CD4-positive, alpha-beta memory T cell (primary cell): ENCODE data around the gene ABCA13. TPM values are rescaled to one million over a fixed set of nuclear protein-coding genes. Genes with fewer than 3 reads are reported as not detected.

Experiments
- CTCF ChIA-PET: fragments of 350-600 bp; sonication (Branson Sonifier 250); formaldehyde crosslinking; loops from one replicate; lab custom pipeline; 2021; ENCODE audit warnings: inconsistent platforms; ENCODE audit not compliant: partially characterized antibody; lab: Charles Lee
- POLR2A ChIA-PET: fragments of 350-600 bp; sonication (Branson Sonifier 250); formaldehyde crosslinking; loops from one replicate; lab custom pipeline; 2021; ENCODE audit not compliant: partially characterized antibody; lab: Charles Lee
- DNase-seq, 5 donors: peaks; one replicate each; pipeline versions ENCODE4 v3.0.0 to v3.0.0-alpha.2; 2020 to 2022; ENCODE audit warnings: mixed read lengths in 1 of 5
- H3K27ac ChIP-seq: one replicate; pipeline ENCODE4 v1.7.0; 2013; ENCODE audit warnings: low read depth, low read length
- H3K27me3 ChIP-seq: 2 replicates; pipeline ENCODE4 v1.7.0; 2013; ENCODE audit warnings: mild to moderate bottlenecking, low read length, moderate library complexity; ENCODE audit not compliant: insufficient read depth
- H3K36me3 ChIP-seq: 2 replicates; pipeline ENCODE4 v1.7.0; 2013; ENCODE audit warnings: mild to moderate bottlenecking, low read length, moderate library complexity; ENCODE audit not compliant: insufficient read depth
- H3K4me1 ChIP-seq: 2 replicates; pipeline ENCODE4 v1.7.0; 2013; ENCODE audit warnings: mild to moderate bottlenecking, low read length, moderate library complexity; ENCODE audit not compliant: insufficient read depth
- H3K4me3 ChIP-seq, 2 donors: one replicate each; pipeline ENCODE4 v1.7.0; 2013; ENCODE audit warnings: low read length in 2 of 2, mild to moderate bottlenecking in 1 of 2
- H3K9me3 ChIP-seq, 2 donors: one replicate each; pipeline ENCODE4 v1.7.0; 2013; ENCODE audit warnings: low read length in 2 of 2, control low read depth in 1 of 2; ENCODE audit not compliant: control insufficient read depth in 1 of 2
- H3K27ac Mint-ChIP-seq, 7 donors: one replicate each; pipeline ENCODE4 v1.8.0; 2020 to 2021; ENCODE audit warnings: mixed read lengths in 7 of 7, mild to moderate bottlenecking in 6 of 7, inconsistent platforms in 3 of 7, moderate library complexity in 3 of 7
- H3K27me3 Mint-ChIP-seq, 2 donors: one replicate each; pipeline ENCODE4 v1.8.0; 2020 to 2021; ENCODE audit warnings: mixed read lengths in 2 of 2
- H3K36me3 Mint-ChIP-seq, 2 donors: one replicate each; pipeline ENCODE4 v1.8.0; 2020 to 2021; ENCODE audit warnings: mixed read lengths in 2 of 2, inconsistent platforms in 1 of 2, mild to moderate bottlenecking in 1 of 2
- H3K4me1 Mint-ChIP-seq, 4 donors: one replicate each; pipeline ENCODE4 v1.8.0; 2020 to 2021; ENCODE audit warnings: mixed read lengths in 4 of 4, mild to moderate bottlenecking in 1 of 4
- H3K4me3 Mint-ChIP-seq, 8 donors: one replicate each; pipeline ENCODE4 v1.8.0; 2020 to 2021; ENCODE audit warnings: mixed read lengths in 8 of 8, mild to moderate bottlenecking in 7 of 8, moderate library complexity in 6 of 8, inconsistent platforms in 3 of 8
- H3K9me3 Mint-ChIP-seq, 8 donors: one replicate each; pipeline ENCODE4 v1.8.0; 2020 to 2021; ENCODE audit warnings: mixed read lengths in 8 of 8, mild to moderate bottlenecking in 5 of 8, inconsistent platforms in 3 of 8, moderate library complexity in 1 of 8
- intact Hi-C: fragments of 100-400 bp; cut with micrococcal nuclease; formaldehyde crosslinking; loops from one replicate; pipeline ENCODE4 v1.15.1; 2023
- polyA plus RNA-seq, 2 donors: library from polyadenylated mRNA; unstranded; fragments of 300-500 nt; fragmentation: Illumina TruSeq; gene quantifications; one replicate each; pipeline ENCODE4 v1.2.3, GENCODE V29; 2021
- total RNA-seq, 2 experiments: library from RNA; stranded (reverse); gene quantifications; one replicate each; pipeline ENCODE4 v1.2.3, GENCODE V29; 2021

Gene ABCA13
- total and polyA plus RNA-seq, 4 experiments from 2014 or later = not detected

DNA sequence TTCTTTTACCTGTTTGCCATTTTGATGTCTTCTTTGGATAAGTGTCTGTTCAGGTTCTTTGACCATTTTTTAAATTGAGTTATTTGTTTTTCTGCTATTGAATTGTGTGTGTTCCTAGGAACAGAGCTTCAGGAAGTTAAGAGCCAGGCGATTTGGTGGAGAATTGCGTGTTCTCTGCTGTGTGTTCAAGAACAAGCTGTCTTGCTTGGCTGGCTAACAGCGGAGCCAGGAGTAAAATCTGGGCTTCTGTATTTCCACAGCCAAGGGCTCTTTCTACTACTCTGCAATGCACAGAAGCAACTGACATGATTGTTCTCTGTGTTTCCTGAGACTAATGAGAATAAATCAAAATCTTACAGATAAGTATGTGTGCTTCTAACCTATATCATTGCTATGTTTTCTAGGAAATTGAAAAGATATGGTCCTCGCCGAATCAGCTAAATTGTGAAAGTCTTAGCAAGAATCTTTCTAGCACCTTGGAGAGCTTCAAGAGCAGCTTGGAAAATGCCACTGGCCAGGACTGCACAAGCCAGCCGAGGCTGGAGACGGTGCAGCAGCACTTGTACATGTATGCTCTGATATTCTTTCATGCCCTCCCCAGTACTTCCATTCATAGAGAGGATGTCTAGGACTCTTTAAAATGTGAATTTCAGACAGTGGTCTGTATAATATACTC lies 124.2 kb downstream of the ABCA13 start:
- Histone ChIP-seq H3K9me3 (no peaks in the 10 kb centered on the region), H3K4me3 (no peak overlapping the region), H3K36me3 (no peaks in the 10 kb centered on the region), H3K27me3 (no peaks in the 10 kb centered on the region), H3K4me1 (no peaks in the 10 kb centered on the region), H3K27ac (no peak overlapping the region)
- Mint-ChIP-seq H3K36me3 (no peaks in the 10 kb centered on the region), H3K4me1 (no peaks in the 10 kb centered on the region), H3K9me3 (no peaks in the 10 kb centered on the region), H3K27ac (no peak overlapping the region), H3K27me3 (peaks cover 4 to 10% of the 10 kb centered on the region in 2 donors), H3K4me3 (no peak overlapping the region)
- no peak for DNase-seq
- POLR2A ChIA-PET = no interaction called here
- intact Hi-C loops = no loop called here
- CTCF ChIA-PET = no interaction called here

DNA sequence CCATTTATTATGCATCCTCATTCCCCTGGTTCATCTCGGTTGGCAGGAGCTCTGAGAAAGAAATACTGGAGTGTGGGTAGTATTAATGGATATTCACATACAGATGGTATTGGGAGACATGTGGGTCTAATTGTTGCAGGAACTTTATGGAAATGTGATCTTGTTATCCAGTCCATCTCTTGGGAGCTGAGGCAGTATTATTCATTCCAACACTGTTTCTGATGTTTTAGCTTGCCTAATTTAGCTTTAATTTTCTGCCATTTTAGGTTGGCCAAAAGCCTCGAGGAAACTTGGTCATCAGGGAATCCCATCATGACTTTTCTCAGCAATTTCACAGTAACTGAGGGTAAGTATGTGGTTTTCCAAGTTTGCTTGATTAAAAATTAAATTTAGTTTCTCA lies 125.7 kb downstream of the ABCA13 start:
- Mint-ChIP-seq H3K36me3 (no peaks in the 10 kb centered on the region), H3K9me3 (no peaks in the 10 kb centered on the region), H3K4me3 (no peak overlapping the region), H3K27me3 (peaks cover 6 to 10% of the 10 kb centered on the region in 2 donors), H3K27ac (no peak overlapping the region), H3K4me1 (no peaks in the 10 kb centered on the region)
- Histone ChIP-seq H3K4me1 (no peaks in the 10 kb centered on the region), H3K9me3 (no peaks in the 10 kb centered on the region), H3K4me3 (no peak overlapping the region), H3K36me3 (no peaks in the 10 kb centered on the region), H3K27me3 (no peaks in the 10 kb centered on the region), H3K27ac (no peak overlapping the region)
- CTCF ChIA-PET = no interaction called here
- POLR2A ChIA-PET = no interaction called here
- intact Hi-C loops = no loop called here
- DNase-seq = no peak

DNA sequence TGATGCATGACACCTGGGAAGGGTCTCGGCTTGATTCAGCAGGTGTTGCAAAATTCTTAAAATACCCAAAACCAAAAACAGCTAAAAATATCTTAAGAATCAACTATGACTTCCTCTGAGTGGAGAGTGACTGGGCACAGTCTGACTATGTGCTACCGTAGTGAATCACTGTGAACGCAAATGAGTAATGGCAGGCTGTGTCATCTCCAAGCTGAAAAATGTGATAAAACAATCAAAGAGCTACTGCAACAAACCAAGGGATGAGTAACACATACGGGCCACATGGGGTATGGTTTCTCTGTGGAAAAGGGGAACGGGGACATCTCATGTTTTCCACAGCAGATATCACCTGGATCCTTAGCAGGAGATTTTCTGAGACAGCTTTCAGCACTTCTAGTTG lies 127.5 kb downstream of the ABCA13 start:
- ChIA-PET POLR2A (no interaction called here), CTCF (interaction anchor here (0.9 to 1.8 kb wide), 2 partner anchors 9 to 12 kb away, joined by 3 to 5 read pairs; no protein-coding TSS in a partner anchor)
- Mint-ChIP-seq H3K27me3 (peaks cover 4% of the 10 kb centered on the region in 2 donors), H3K36me3 (no peaks in the 10 kb centered on the region), H3K4me1 (no peaks in the 10 kb centered on the region), H3K27ac (no peak overlapping the region), H3K9me3 (peaks cover 0 to 4% (median 0%) of the 10 kb centered on the region in 8 donors), H3K4me3 (no peak overlapping the region)
- intact Hi-C loops = no loop called here
- Histone ChIP-seq H3K27me3 (no peaks in the 10 kb centered on the region), H3K4me3 (no peak overlapping the region), H3K27ac (no peak overlapping the region), H3K9me3 (no peaks in the 10 kb centered on the region), H3K4me1 (no peaks in the 10 kb centered on the region), H3K36me3 (no peaks in the 10 kb centered on the region)
- DNase-seq = no peak

DNA sequence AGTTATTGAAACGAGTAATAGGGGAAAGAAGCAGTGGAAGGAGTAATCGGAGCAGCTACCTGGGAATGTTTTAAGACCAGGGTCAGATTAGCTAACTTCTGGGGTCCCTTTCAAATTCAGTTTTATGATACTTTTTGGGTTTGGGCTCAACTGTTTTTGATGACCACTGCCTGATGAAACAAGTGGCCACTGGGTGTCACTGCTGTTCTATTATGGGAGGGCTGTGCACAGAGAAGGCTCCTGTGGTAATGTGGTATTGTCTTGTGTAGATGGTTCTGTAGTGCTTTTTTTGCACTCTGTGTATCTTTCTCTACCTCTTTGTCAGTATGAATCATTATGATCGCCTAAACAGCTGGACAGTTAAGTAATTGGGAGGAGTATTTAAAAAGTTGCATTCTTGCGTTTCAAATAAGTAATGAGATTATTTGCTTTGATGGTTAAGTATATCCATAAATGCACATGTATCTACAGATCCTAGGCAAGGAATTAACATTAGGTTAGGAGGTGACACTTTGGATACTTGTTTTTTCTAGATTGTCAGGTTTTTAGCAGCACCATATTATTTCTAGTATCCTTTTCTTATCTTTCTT lies 128.4 kb downstream of the ABCA13 start:
- H3K27ac Mint-ChIP-seq = no peak overlapping the region
- H3K27me3 Mint-ChIP-seq = peaks cover 4 to 5% of the 10 kb centered on the region in 2 donors
- H3K9me3 ChIP-seq = no peaks in the 10 kb centered on the region
- ChIA-PET CTCF (interaction anchor here (0.9 to 1.8 kb wide), 2 partner anchors 8 to 11 kb away, joined by 3 to 5 read pairs; no protein-coding TSS in a partner anchor), POLR2A (no interaction called here)
- no peak overlapping the region for H3K4me3 Mint-ChIP-seq
- H3K27ac ChIP-seq = no peak overlapping the region
- H3K36me3 Mint-ChIP-seq = no peaks in the 10 kb centered on the region
- no peaks in the 10 kb centered on the region for H3K4me1 ChIP-seq
- H3K27me3 ChIP-seq = no peaks in the 10 kb centered on the region
- H3K9me3 Mint-ChIP-seq = peaks cover 0 to 4% (median 0%) of the 10 kb centered on the region in 8 donors
- DNase-seq = no peak
- intact Hi-C loops = no loop called here
- H3K4me3 ChIP-seq = no peak overlapping the region
- H3K4me1 Mint-ChIP-seq = no peaks in the 10 kb centered on the region
- no peaks in the 10 kb centered on the region for H3K36me3 ChIP-seq

DNA sequence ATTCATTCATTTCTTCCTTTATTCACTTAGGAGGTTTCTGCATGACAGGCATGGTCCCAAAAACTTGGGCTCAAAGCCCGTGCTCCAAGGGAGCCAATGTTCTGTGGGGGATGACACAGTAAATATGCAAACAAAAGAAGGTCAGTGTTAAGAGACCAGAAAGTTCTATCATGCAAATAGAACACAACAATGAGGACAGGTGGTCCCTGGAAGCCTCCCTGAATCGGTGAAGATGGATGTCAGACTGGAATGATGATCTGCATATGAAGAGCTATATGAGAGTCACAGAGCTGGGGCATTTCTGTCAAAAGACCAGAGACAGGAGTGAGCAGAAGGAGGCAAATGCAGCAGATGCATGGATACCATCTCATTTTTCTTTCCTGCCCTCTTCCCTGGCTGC lies 129.0 kb downstream of the ABCA13 start:
- Mint-ChIP-seq H3K27me3 (peaks cover 4 to 9% of the 10 kb centered on the region in 2 donors), H3K4me3 (no peak overlapping the region), H3K27ac (no peak overlapping the region), H3K9me3 (peaks cover 0 to 4% (median 0%) of the 10 kb centered on the region in 8 donors), H3K36me3 (no peaks in the 10 kb centered on the region), H3K4me1 (no peaks in the 10 kb centered on the region)
- Histone ChIP-seq H3K36me3 (no peaks in the 10 kb centered on the region), H3K9me3 (no peaks in the 10 kb centered on the region), H3K27me3 (no peaks in the 10 kb centered on the region), H3K27ac (no peak overlapping the region), H3K4me1 (no peaks in the 10 kb centered on the region), H3K4me3 (no peak overlapping the region)
- POLR2A ChIA-PET = no interaction called here
- intact Hi-C loops = no loop called here
- no peak for DNase-seq
- CTCF ChIA-PET = interaction anchor here (1.8 kb wide), 1 partner anchor 10 kb away, joined by 5 read pairs; no protein-coding TSS in a partner anchor

DNA sequence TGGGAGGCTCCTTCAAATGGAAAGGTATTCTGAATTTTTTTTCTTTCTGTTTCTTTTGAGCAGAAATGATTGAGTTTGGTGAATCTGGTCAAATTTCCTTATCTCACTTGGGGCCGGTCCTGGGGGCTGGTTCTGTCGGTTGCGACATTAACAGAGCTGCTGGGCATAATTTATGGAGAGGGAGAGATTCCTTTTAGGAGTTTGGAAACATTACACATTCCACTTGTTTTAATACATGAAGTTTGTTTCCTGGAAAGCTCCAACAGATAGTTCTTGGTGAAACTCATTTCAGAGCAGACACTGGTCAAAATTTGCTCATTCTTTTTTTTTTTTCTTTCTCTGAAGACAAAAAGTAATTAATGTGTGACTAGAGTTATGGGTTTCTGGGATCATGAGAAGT lies 129.9 kb downstream of the ABCA13 start:
- intact Hi-C loops = no loop called here
- CTCF ChIA-PET = no interaction called here

DNA sequence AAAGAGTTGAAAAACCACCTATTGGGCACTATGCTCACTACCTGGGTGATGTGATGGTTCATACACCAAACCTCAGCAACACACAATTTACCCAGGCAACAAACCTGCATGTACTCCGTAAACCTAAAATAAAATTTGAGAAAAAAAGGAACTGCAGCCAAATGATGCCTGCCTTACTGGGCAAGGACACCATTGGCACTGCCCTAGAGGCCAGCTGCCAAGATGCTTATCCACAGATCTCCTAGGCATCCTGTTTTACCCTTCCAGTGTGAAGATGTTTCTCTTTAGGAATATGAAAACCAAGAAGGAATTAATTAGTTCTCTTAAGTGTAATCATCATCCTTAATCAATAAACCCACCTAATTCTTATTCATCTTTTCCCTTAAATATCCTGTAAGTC lies 133.4 kb downstream of the ABCA13 start:
- DNase-seq = no peak
- Mint-ChIP-seq H3K27me3 (peaks cover 0 to 10% of the 10 kb centered on the region in 2 donors), H3K4me3 (no peak overlapping the region), H3K36me3 (no peaks in the 10 kb centered on the region), H3K27ac (no peak overlapping the region), H3K9me3 (peaks cover 0 to 4% (median 0%) of the 10 kb centered on the region in 8 donors), H3K4me1 (no peaks in the 10 kb centered on the region)
- ChIA-PET CTCF (no interaction called here), POLR2A (no interaction called here)
- intact Hi-C loops = no loop called here
- H3K36me3 ChIP-seq = no peaks in the 10 kb centered on the region
- H3K9me3 ChIP-seq = no peaks in the 10 kb centered on the region
- H3K4me1 ChIP-seq = no peaks in the 10 kb centered on the region
- no peak overlapping the region for H3K4me3 ChIP-seq
- no peak overlapping the region for H3K27ac ChIP-seq
- H3K27me3 ChIP-seq = no peaks in the 10 kb centered on the region

More for the DNA sequence above, 129.9 kb downstream of the ABCA13 start:
- no peak overlapping the region for H3K27ac ChIP-seq
- H3K36me3 Mint-ChIP-seq = no peaks in the 10 kb centered on the region
- no peak overlapping the region for H3K27ac Mint-ChIP-seq
- no peak overlapping the region for H3K4me3 ChIP-seq
- H3K4me1 ChIP-seq = no peaks in the 10 kb centered on the region
- no peak overlapping the region for H3K4me3 Mint-ChIP-seq
- H3K36me3 ChIP-seq = no peaks in the 10 kb centered on the region
- DNase-seq = no peak
- no peaks in the 10 kb centered on the region for H3K27me3 ChIP-seq
- POLR2A ChIA-PET = no interaction called here
- H3K4me1 Mint-ChIP-seq = no peaks in the 10 kb centered on the region
- H3K27me3 Mint-ChIP-seq = peaks cover 4 to 12% of the 10 kb centered on the region in 2 donors
- no peaks in the 10 kb centered on the region for H3K9me3 ChIP-seq
- H3K9me3 Mint-ChIP-seq = peaks cover 0 to 4% (median 0%) of the 10 kb centered on the region in 8 donors
